Erythroblast (primary cell): ENCODE data around the gene SLC16A4.
A peak's percentile ranks its signal among the peaks of the same experiment; 100 is the strongest.
"Not testable (repeated sequence)": the region's sequence is repeated elsewhere in the genome, so short reads cannot be mapped to it uniquely, and the experiment has no call there.

Experiments used
- DNase-seq, 2 experiments: peaks; one replicate each; lab custom pipeline; 2025; lab: John Stamatoyannopoulos, UW
- GATA1 ChIP-seq: IDR thresholded peaks from 2 replicates; pipeline ENCODE4 v1.6.1; 2011; ENCODE audit warnings: low read depth, mild to moderate bottlenecking, control low read depth, low read length, moderate library complexity
- POLR2A ChIP-seq: IDR thresholded peaks from 2 replicates; pipeline ENCODE4 v1.6.1; 2011; ENCODE audit warnings: mild to moderate bottlenecking, low read length

The SLC16A4 gene

GRCh38 chr1:110420874-110421793 lies 30.3 kb upstream of the SLC16A4 start:
- TF ChIP-seq POLR2A: no peak
- TF ChIP-seq GATA1: no peak
- DNase-seq: peak; percentile 47 to 64

GRCh38 chr1:110420023-110420662 lies 29.3 kb upstream of the SLC16A4 start:
- TF ChIP-seq POLR2A (no peak), GATA1 (no peak)
- DNase-seq: no peak

GRCh38 chr1:110418729-110419128 lies 27.9 kb upstream of the SLC16A4 start:
- no peak for DNase-seq
- TF ChIP-seq POLR2A (no peak), GATA1 (no peak)

- DNase-seq: peak; percentile 50 to 53
These were observed 22.2 kb upstream of the SLC16A4 start for GRCh38 chr1:110413045-110413444.

- DNase-seq: peak; percentile 86 to 91
- TF ChIP-seq POLR2A (no peak), GATA1 (no peak)
These were observed 21.8 kb upstream of the SLC16A4 start for GRCh38 chr1:110412576-110412975.

- DNase-seq: no peak
- TF ChIP-seq GATA1 (no peak), POLR2A (no peak)
These were observed 20.4 kb upstream of the SLC16A4 start for GRCh38 chr1:110411173-110411735.

- no peak for DNase-seq
- TF ChIP-seq POLR2A (no peak), GATA1 (no peak)
These were observed 18.5 kb upstream of the SLC16A4 start for GRCh38 chr1:110409316-110409715.

- TF ChIP-seq POLR2A (no peak), GATA1 (no peak)
- DNase-seq: peak; percentile 16 to 45
These were observed 17.7 kb upstream of the SLC16A4 start for GRCh38 chr1:110408488-110408887.

GRCh38 chr1:110407260-110408210 lies 16.7 kb upstream of the SLC16A4 start, which contains the start of gene LAMTOR5:
Gene LAMTOR5, minus strand, starts transcription at chr1:110407694. Its CDS starts 74 bp downstream, at chr1:110407620.
- no peak for TF ChIP-seq GATA1
- peak; percentile 97 for TF ChIP-seq POLR2A

GRCh38 chr1:110406407-110406806 lies 15.6 kb upstream of the SLC16A4 start:
- DNase-seq: not testable (repeated sequence)

More at GRCh38 chr1:110407260-110408210, 16.7 kb upstream of the SLC16A4 start, which contains the start of gene LAMTOR5:
- peak; percentile 96 for DNase-seq

GRCh38 chr1:110404401-110404800 lies 13.6 kb upstream of the SLC16A4 start:
- no peak for DNase-seq
- TF ChIP-seq POLR2A (no peak), GATA1 (no peak)

GRCh38 chr1:110403805-110404204 lies 13.0 kb upstream of the SLC16A4 start:
- no peak for TF ChIP-seq GATA1
- no peak for TF ChIP-seq POLR2A

GRCh38 chr1:110396259-110396958 lies 5.6 kb upstream of the SLC16A4 start:
- DNase-seq: not testable (repeated sequence)

More at GRCh38 chr1:110403805-110404204, 13.0 kb upstream of the SLC16A4 start:
- DNase-seq: no peak
